ENCODE measurements around the gene PRRX2.

PRRX2 gene

DNA sequence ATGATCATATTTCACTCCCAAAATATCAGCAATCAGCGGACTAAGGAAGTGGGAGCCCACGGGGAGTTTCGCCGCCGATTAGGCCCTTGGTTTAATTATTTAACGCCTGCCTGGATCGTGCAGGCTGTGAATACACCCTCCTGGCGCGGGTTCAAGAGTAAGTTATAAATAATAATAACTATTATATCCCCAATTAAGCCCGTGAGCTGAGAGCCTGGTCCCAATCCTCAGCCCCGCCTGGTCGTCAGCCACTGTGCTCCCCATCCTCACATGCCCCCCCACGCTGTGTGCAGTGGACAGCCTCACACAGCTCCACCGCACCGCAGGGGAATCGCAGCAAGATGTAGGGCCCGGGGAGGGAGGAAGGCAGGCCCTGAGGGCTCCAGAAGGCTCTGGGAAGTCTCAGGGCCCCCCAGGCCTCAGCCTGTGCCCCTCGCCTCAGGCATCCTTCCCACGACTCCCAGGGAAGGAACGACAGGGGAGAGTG, 10.8 kb upstream of the PRRX2 start (continued):
- TF ChIP-seq ZC3H10 (CRISPR knock-in tag; IDR thresholded peaks at IDR 0.05), result no peak
- TF ChIP-seq, protein P1, sequence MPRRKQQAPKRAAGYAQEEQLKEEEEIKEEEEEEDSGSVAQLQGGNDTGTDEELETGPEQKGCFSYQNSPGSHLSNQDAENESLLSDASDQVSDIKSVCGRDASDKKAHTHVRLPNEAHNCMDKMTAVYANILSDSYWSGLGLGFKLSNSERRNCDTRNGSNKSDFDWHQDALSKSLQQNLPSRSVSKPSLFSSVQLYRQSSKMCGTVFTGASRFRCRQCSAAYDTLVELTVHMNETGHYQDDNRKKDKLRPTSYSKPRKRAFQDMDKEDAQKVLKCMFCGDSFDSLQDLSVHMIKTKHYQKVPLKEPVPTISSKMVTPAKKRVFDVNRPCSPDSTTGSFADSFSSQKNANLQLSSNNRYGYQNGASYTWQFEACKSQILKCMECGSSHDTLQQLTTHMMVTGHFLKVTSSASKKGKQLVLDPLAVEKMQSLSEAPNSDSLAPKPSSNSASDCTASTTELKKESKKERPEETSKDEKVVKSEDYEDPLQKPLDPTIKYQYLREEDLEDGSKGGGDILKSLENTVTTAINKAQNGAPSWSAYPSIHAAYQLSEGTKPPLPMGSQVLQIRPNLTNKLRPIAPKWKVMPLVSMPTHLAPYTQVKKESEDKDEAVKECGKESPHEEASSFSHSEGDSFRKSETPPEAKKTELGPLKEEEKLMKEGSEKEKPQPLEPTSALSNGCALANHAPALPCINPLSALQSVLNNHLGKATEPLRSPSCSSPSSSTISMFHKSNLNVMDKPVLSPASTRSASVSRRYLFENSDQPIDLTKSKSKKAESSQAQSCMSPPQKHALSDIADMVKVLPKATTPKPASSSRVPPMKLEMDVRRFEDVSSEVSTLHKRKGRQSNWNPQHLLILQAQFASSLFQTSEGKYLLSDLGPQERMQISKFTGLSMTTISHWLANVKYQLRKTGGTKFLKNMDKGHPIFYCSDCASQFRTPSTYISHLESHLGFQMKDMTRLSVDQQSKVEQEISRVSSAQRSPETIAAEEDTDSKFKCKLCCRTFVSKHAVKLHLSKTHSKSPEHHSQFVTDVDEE (CRISPR knock-in tag; IDR thresholded peaks at IDR 0.05), result no peak
- no peak for TF ChIP-seq CSDC2 (CRISPR knock-in tag; IDR thresholded peaks at IDR 0.05)
- no peak for TF ChIP-seq TCF4 (CRISPR knock-in tag; IDR thresholded peaks at IDR 0.05; ENCODE audit: borderline replicate concordance)
- no peak for TF ChIP-seq ISL1 (CRISPR knock-in tag; IDR thresholded peaks at IDR 0.05)
- TF ChIP-seq RARB (CRISPR knock-in tag; IDR thresholded peaks at IDR 0.05), result no peak
- no peak for TF ChIP-seq ARNTL (CRISPR knock-in tag; IDR thresholded peaks at IDR 0.05; ENCODE audit: borderline replicate concordance, low read depth)
- TF ChIP-seq ESRRG (CRISPR knock-in tag; IDR thresholded peaks at IDR 0.05), result no peak

DNA sequence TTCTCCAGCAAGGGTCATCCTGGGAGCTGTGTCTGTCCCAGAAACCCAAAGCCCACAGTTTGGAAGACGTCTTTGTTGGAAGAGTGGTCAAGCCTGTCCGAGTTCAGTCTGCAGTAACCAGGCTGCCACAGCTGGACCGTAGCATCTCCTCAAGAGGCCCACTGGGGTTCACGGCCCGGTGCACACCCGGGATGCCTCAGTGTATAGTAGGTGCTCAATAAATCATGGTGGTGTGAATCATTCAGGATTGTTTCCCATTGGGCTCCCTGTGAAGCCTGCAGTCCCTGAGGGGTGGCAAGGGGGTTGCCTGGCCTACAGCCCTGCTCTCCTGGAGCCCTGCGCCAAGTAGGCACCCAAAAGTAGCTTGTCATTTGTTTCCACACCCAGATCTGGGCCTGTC, 10.3 kb upstream of the PRRX2 start:
- TF ChIP-seq ZFP30 (CRISPR knock-in tag; IDR thresholded peaks at IDR 0.05) (no peak), OSR1 (CRISPR knock-in tag; IDR thresholded peaks at IDR 0.05) (no peak), RARB (CRISPR knock-in tag; IDR thresholded peaks at IDR 0.05) (no peak), BACH2 (CRISPR knock-in tag; IDR thresholded peaks at IDR 0.05; ENCODE audit: borderline replicate concordance) (no peak)
- TF ChIP-seq, protein P2, sequence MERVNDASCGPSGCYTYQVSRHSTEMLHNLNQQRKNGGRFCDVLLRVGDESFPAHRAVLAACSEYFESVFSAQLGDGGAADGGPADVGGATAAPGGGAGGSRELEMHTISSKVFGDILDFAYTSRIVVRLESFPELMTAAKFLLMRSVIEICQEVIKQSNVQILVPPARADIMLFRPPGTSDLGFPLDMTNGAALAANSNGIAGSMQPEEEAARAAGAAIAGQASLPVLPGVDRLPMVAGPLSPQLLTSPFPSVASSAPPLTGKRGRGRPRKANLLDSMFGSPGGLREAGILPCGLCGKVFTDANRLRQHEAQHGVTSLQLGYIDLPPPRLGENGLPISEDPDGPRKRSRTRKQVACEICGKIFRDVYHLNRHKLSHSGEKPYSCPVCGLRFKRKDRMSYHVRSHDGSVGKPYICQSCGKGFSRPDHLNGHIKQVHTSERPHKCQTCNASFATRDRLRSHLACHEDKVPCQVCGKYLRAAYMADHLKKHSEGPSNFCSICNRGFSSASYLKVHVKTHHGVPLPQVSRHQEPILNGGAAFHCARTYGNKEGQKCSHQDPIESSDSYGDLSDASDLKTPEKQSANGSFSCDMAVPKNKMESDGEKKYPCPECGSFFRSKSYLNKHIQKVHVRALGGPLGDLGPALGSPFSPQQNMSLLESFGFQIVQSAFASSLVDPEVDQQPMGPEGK (CRISPR knock-in tag; IDR thresholded peaks at IDR 0.05; ENCODE audit: borderline replicate concordance), result no peak
- ATAC-seq, result no peak

DNA sequence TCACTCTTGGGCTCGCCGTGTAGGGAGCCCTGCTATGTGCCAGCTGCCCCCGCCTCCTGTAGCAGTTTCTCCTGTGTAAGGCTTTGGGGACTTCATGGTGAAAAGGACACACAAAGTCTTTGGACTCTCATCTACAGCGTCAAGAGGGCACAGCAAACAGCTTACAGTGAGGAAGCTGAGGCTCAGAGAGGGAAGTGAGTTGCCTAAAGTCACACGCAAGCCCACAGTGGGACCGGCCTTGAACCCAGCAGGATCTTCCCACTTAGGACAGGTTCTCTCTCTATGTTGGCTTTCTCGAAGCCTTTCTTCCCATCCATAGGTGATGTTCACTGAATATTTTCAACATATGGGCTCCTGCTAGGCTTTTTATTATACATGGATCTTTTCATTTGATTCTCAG, 9.8 kb upstream of the PRRX2 start:
- no peak for TF ChIP-seq TOX (CRISPR knock-in tag; IDR thresholded peaks at IDR 0.05; ENCODE audit: borderline replicate concordance)
- no peak for TF ChIP-seq ZC3H10 (CRISPR knock-in tag; IDR thresholded peaks at IDR 0.05)
- no peak for TF ChIP-seq ZNF565 (CRISPR knock-in tag; conservative IDR thresholded peaks at IDR 0.05; ENCODE audit: low read depth)
- TF ChIP-seq GLIS3 (CRISPR knock-in tag; IDR thresholded peaks at IDR 0.05), result no peak
- ATAC-seq, result no peak

DNA sequence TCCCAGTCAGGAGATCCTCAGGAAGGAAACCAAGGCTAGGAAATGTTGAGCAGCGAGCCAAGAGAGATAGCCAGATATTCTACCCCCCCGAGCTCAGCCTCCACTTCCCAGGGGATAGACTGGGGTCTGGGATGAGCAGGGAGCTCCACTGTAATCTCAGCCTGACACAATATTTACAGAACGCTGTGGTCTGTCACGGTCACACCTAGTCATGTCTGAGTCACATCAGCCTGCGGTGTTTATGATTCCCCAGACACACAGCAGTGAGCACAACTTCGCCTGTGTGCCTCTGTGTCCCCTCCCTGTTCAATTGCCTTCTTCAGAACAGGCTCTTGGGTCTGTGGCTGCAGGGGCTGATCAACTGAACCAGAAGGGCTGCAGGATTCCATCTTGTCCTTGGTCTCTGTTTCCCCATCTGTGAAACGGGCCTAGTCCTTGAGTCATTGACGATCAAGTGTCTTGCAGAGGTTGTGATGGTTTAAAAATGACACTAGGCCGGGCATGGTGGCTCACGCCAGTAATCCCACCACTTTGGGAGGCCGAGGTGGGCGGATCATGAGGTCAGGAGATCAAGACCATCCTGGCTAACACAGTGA, 8.6 kb upstream of the PRRX2 start:
- ATAC-seq, result no peak; the same call in 2 of the 3 replicates

More for the DNA sequence above, 8.6 kb upstream of the PRRX2 start:
- TF ChIP-seq, protein P3, sequence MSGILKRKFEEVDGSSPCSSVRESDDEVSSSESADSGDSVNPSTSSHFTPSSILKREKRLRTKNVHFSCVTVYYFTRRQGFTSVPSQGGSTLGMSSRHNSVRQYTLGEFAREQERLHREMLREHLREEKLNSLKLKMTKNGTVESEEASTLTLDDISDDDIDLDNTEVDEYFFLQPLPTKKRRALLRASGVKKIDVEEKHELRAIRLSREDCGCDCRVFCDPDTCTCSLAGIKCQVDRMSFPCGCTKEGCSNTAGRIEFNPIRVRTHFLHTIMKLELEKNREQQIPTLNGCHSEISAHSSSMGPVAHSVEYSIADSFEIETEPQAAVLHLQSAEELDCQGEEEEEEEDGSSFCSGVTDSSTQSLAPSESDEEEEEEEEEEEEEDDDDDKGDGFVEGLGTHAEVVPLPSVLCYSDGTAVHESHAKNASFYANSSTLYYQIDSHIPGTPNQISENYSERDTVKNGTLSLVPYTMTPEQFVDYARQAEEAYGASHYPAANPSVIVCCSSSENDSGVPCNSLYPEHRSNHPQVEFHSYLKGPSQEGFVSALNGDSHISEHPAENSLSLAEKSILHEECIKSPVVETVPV (CRISPR knock-in tag; IDR thresholded peaks at IDR 0.05), result no peak
- TF ChIP-seq ZFP3 (CRISPR knock-in tag; IDR thresholded peaks at IDR 0.05) (no peak), CSDC2 (CRISPR knock-in tag; IDR thresholded peaks at IDR 0.05) (no peak), BACH2 (CRISPR knock-in tag; IDR thresholded peaks at IDR 0.05; ENCODE audit: borderline replicate concordance) (no peak), ZNF565 (CRISPR knock-in tag; conservative IDR thresholded peaks at IDR 0.05; ENCODE audit: low read depth) (no peak), ZNF70 (CRISPR knock-in tag; IDR thresholded peaks at IDR 0.05) (no peak), GLIS3 (CRISPR knock-in tag; IDR thresholded peaks at IDR 0.05) (no peak), ZFP30 (CRISPR knock-in tag; IDR thresholded peaks at IDR 0.05) (no peak), ISL1 (CRISPR knock-in tag; IDR thresholded peaks at IDR 0.05) (no peak), ZC3H10 (CRISPR knock-in tag; IDR thresholded peaks at IDR 0.05) (no peak), ZNF8 (CRISPR knock-in tag; IDR thresholded peaks at IDR 0.05) (no peak), SNAI2 (CRISPR knock-in tag; IDR thresholded peaks at IDR 0.05) (no peak), OSR1 (CRISPR knock-in tag; IDR thresholded peaks at IDR 0.05) (no peak), ARNTL (CRISPR knock-in tag; IDR thresholded peaks at IDR 0.05; ENCODE audit: borderline replicate concordance, low read depth) (no peak), TOX (CRISPR knock-in tag; IDR thresholded peaks at IDR 0.05; ENCODE audit: borderline replicate concordance) (no peak)
- TF ChIP-seq, protein P1 (CRISPR knock-in tag; IDR thresholded peaks at IDR 0.05), result no peak
- TF ChIP-seq, protein P4, sequence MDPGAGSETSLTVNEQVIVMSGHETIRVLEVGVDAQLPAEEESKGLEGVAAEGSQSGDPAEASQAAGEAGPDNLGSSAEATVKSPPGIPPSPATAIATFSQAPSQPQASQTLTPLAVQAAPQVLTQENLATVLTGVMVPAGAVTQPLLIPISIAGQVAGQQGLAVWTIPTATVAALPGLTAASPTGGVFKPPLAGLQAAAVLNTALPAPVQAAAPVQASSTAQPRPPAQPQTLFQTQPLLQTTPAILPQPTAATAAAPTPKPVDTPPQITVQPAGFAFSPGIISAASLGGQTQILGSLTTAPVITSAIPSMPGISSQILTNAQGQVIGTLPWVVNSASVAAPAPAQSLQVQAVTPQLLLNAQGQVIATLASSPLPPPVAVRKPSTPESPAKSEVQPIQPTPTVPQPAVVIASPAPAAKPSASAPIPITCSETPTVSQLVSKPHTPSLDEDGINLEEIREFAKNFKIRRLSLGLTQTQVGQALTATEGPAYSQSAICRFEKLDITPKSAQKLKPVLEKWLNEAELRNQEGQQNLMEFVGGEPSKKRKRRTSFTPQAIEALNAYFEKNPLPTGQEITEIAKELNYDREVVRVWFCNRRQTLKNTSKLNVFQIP (CRISPR knock-in tag; IDR thresholded peaks at IDR 0.05; ENCODE audit: borderline replicate concordance, low read depth), result no peak
- TF ChIP-seq, protein P5, sequence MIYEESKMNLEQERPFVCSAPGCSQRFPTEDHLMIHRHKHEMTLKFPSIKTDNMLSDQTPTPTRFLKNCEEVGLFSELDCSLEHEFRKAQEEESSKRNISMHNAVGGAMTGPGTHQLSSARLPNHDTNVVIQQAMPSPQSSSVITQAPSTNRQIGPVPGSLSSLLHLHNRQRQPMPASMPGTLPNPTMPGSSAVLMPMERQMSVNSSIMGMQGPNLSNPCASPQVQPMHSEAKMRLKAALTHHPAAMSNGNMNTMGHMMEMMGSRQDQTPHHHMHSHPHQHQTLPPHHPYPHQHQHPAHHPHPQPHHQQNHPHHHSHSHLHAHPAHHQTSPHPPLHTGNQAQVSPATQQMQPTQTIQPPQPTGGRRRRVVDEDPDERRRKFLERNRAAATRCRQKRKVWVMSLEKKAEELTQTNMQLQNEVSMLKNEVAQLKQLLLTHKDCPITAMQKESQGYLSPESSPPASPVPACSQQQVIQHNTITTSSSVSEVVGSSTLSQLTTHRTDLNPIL (CRISPR knock-in tag; IDR thresholded peaks at IDR 0.05; ENCODE audit: low read depth), result no peak
